Measurements from ENCODE around the gene SLC34A3. TPM values are rescaled to one million over a fixed set of nuclear protein-coding genes. Genes with fewer than 3 reads are reported as not detected.

Gene SLC34A3
- total and polyA plus RNA-seq, 9 donors = 0.15 to 0.46 TPM; not detected in 7

- 57 to 67% (median 66%) methylated on average over 23 to 24 of the region's 24 CpGs for WGBS, 3 donors
- intact Hi-C loops (cut with DNase I) = loop anchor here in 1 of 4 donors (10.0 kb wide), 1 partner anchor 118 kb away; the partner anchor contains the start of gene DPP7
- TF ChIP-seq EP300 (IDR thresholded peaks at IDR 0.05) = no peak
- TF ChIP-seq POLR2A (IDR thresholded peaks at IDR 0.05) = no peak
- TF ChIP-seq CTCF (IDR thresholded peaks at IDR 0.05) = no peak
- H3K9me3 ChIP-seq = no peaks in the 10 kb centered on the region
- no peak overlapping the region for H3K27ac ChIP-seq
- H3K27me3 ChIP-seq = peaks cover 12% of the 10 kb centered on the region
- no peaks in the 10 kb centered on the region for H3K36me3 ChIP-seq
- no peak overlapping the region for H3K4me3 ChIP-seq
- no peak for DNase-seq
- peaks cover 11% of the 10 kb centered on the region for H3K4me1 ChIP-seq (ENCODE audit: insufficient read depth)
Measured at GRCh38 chr9:137232510-137232909, 1.8 kb downstream of the SLC34A3 start.

GRCh38 chr9:137233143-137233980 lies 2.7 kb downstream of the SLC34A3 start:
- intact Hi-C loops (cut with DNase I) = loop anchor here in 1 of 4 donors (10.0 kb wide), 1 partner anchor 119 kb away; the partner anchor contains the start of gene DPP7

GRCh38 chr9:137234055-137234697 lies 3.5 kb downstream of the SLC34A3 start:
- no peaks in the 10 kb centered on the region for H3K36me3 ChIP-seq
- WGBS, 3 donors = 21 to 31% (median 30%) methylated on average over 21 to 40 of the region's 40 CpGs
- no peak overlapping the region for H3K27ac ChIP-seq
- peaks cover 11% of the 10 kb centered on the region for H3K4me1 ChIP-seq (ENCODE audit: insufficient read depth)
- no peak overlapping the region for H3K4me3 ChIP-seq
- intact Hi-C loops (cut with DNase I) = loop anchor here in 1 of 4 donors (10.0 kb wide), 1 partner anchor 119 kb away; the partner anchor contains the start of gene DPP7
- peaks cover 5% of the 10 kb centered on the region for H3K27me3 ChIP-seq
- no peak for DNase-seq
- no peak for TF ChIP-seq EP300 (IDR thresholded peaks at IDR 0.05)
- no peak for TF ChIP-seq CTCF (IDR thresholded peaks at IDR 0.05)
- TF ChIP-seq POLR2A (IDR thresholded peaks at IDR 0.05) = no peak
- H3K9me3 ChIP-seq = no peaks in the 10 kb centered on the region

More at GRCh38 chr9:137233143-137233980, 2.7 kb downstream of the SLC34A3 start:
- 45 to 63% (median 52%) methylated on average over 34 to 40 of the region's 40 CpGs for WGBS, 3 donors
- Histone ChIP-seq H3K4me1 (ENCODE audit: insufficient read depth) (peaks cover 11% of the 10 kb centered on the region), H3K4me3 (no peak overlapping the region), H3K27ac (no peak overlapping the region), H3K36me3 (no peaks in the 10 kb centered on the region), H3K9me3 (no peaks in the 10 kb centered on the region), H3K27me3 (peaks cover 8% of the 10 kb centered on the region)
- TF ChIP-seq CTCF (IDR thresholded peaks at IDR 0.05) (no peak), POLR2A (IDR thresholded peaks at IDR 0.05) (no peak), EP300 (IDR thresholded peaks at IDR 0.05) (no peak)
- no peak for DNase-seq

- H3K27me3 ChIP-seq = peaks cover 5% of the 10 kb centered on the region
- H3K4me1 ChIP-seq (ENCODE audit: insufficient read depth) = peaks cover 11% of the 10 kb centered on the region
- no peaks in the 10 kb centered on the region for H3K36me3 ChIP-seq
- no peak for DNase-seq
- no peaks in the 10 kb centered on the region for H3K9me3 ChIP-seq
- intact Hi-C loops (cut with DNase I) = loop anchor here in 1 of 4 donors (10.0 kb wide), 1 partner anchor 120 kb away; the partner anchor contains the start of gene DPP7
- WGBS, 3 donors = 53 to 66% (median 60%) methylated on average over 17 to 18 of the region's 18 CpGs
- no peak overlapping the region for H3K4me3 ChIP-seq
- no peak overlapping the region for H3K27ac ChIP-seq
- no peak for TF ChIP-seq POLR2A (IDR thresholded peaks at IDR 0.05)
- no peak for TF ChIP-seq CTCF (IDR thresholded peaks at IDR 0.05)
- no peak for TF ChIP-seq EP300 (IDR thresholded peaks at IDR 0.05)
Measured at GRCh38 chr9:137234758-137235423, 4.2 kb downstream of the SLC34A3 start.

All from ovary (tissue), 9 donors.